HepG2 (cell line): ENCODE data around the gene JAG1. TPM values are rescaled to one million over a fixed set of nuclear protein-coding genes. Genes with fewer than 3 reads are reported as not detected.

ENCODE experiments used
- KLF11 ChIP-seq: IDR thresholded peaks from 2 replicates; pipeline ENCODE4 v1.6.1; 2016; ENCODE audit warnings: missing compliant biosample characterization
- MAFK ChIP-seq, 2 experiments: IDR thresholded peaks in 1 of 2; conservative IDR thresholded peaks in 1 of 2; 2 replicates each; pipeline ENCODE4 v1.6.1; 2011; ENCODE audit warnings: improper control_type of control experiment in 2 of 2, low read length in 2 of 2
- MIXL1 ChIP-seq: IDR thresholded peaks from 2 replicates; pipeline ENCODE4 v1.6.1; 2016
- NFIC ChIP-seq: IDR thresholded peaks from 2 replicates; pipeline ENCODE4 v1.6.1; 2012; ENCODE audit warnings: mild to moderate bottlenecking, low read length, inconsistent platforms
- NFYC ChIP-seq: IDR thresholded peaks from 2 replicates; pipeline ENCODE4 v1.6.1; 2016; ENCODE audit warnings: missing genetic modification reagents, missing compliant biosample characterization
- RORA ChIP-seq: sonication (generic); formaldehyde crosslinking; IDR thresholded peaks from 2 replicates; pipeline ENCODE4 v1.5.0; 2020; ENCODE audit warnings: mild to moderate bottlenecking, missing genetic modification reagents, moderate library complexity
- XBP1 ChIP-seq: sonication (generic); formaldehyde crosslinking; IDR thresholded peaks from 2 replicates; pipeline ENCODE4 v1.5.0; 2020; ENCODE audit warnings: missing genetic modification reagents
- ZBTB14 ChIP-seq: sonication (generic); formaldehyde crosslinking; IDR thresholded peaks from 2 replicates; pipeline ENCODE4 v1.4.0; 2020; ENCODE audit warnings: missing genetic modification reagents
- ZBTB37 ChIP-seq: sonication (generic); formaldehyde crosslinking; IDR thresholded peaks from 2 replicates; pipeline ENCODE4 v1.4.0; 2020; ENCODE audit warnings: mild to moderate bottlenecking, missing genetic modification reagents
- ZNF24 ChIP-seq: fragments of 450-650 bp; IDR thresholded peaks from 2 replicates; pipeline ENCODE4 v1.6.1; 2017; ENCODE audit warnings: antibody characterized with exemption, mild to moderate bottlenecking
- ZNF260 ChIP-seq: sonication (generic); formaldehyde crosslinking; IDR thresholded peaks from 2 replicates; pipeline ENCODE4 v1.4.0; 2020; ENCODE audit warnings: missing genetic modification reagents, low read depth, mild to moderate bottlenecking, borderline replicate concordance
- ZNF335 ChIP-seq: sonication (generic); formaldehyde crosslinking; IDR thresholded peaks from 2 replicates; pipeline ENCODE4 v1.4.0; 2020; ENCODE audit warnings: missing genetic modification reagents
- ZNF530 ChIP-seq: sonication (generic); formaldehyde crosslinking; IDR thresholded peaks from 2 replicates; pipeline ENCODE4 v1.5.0; 2020; ENCODE audit warnings: low read depth, mild to moderate bottlenecking, missing genetic modification reagents
- ZNF572 ChIP-seq: sonication (generic); formaldehyde crosslinking; IDR thresholded peaks from 2 replicates; pipeline ENCODE4 v1.5.1; 2020; ENCODE audit warnings: mild to moderate bottlenecking, missing genetic modification reagents
- ZSCAN9 ChIP-seq: IDR thresholded peaks from 2 replicates; pipeline ENCODE4 v1.6.1; 2016; ENCODE audit warnings: borderline replicate concordance
- polyA plus RNA-seq, 8 experiments: library from polyadenylated mRNA; depleted of rRNA in 3 of 8; stranded (reverse) in 7 of 8; unstranded in 1 of 8; fragments of >200 nt; fragmentation: Illumina TruSeq in 4 of 8; extraction: Trizol in 4 of 8; gene quantifications; 2 replicates each; pipeline versions ENCODE4 v1.2.1 to v1.2.3, GENCODE V29; 2011 to 2016; ENCODE audit warnings: low read depth in 4 of 8, missing spikeins in 1 of 8, mixed read lengths in 1 of 8; ENCODE audit not compliant: insufficient read depth in 1 of 8
- total RNA-seq, 5 experiments: library from RNA; depleted of rRNA; stranded (reverse); fragments of >200 nt; fragmentation: Illumina TruSeq; extraction: Trizol; gene quantifications; 2 replicates each; pipeline ENCODE4 v1.2.3, GENCODE V29; 2016; ENCODE audit warnings: low read depth in 1 of 5
- TF ChIP-seq, protein P1 (sequence below): sonication (generic); formaldehyde crosslinking; IDR thresholded peaks from one replicate; pipeline ENCODE4 v1.5.1; 2020; ENCODE audit warnings: mild to moderate bottlenecking, missing genetic modification reagents; ENCODE audit errors: not compliant biosample characterization
- TF ChIP-seq, protein P2 (sequence below): sonication (generic); formaldehyde crosslinking; IDR thresholded peaks from 2 replicates; pipeline ENCODE4 v1.4.0; 2020; ENCODE audit warnings: missing genetic modification reagents

The JAG1 gene
- total and polyA plus RNA-seq, 2 of the 13 experiments (the other 11 are each of a cell fraction or from before 2014, with no cell fraction given), result 47.1 to 56.3 TPM

DNA sequence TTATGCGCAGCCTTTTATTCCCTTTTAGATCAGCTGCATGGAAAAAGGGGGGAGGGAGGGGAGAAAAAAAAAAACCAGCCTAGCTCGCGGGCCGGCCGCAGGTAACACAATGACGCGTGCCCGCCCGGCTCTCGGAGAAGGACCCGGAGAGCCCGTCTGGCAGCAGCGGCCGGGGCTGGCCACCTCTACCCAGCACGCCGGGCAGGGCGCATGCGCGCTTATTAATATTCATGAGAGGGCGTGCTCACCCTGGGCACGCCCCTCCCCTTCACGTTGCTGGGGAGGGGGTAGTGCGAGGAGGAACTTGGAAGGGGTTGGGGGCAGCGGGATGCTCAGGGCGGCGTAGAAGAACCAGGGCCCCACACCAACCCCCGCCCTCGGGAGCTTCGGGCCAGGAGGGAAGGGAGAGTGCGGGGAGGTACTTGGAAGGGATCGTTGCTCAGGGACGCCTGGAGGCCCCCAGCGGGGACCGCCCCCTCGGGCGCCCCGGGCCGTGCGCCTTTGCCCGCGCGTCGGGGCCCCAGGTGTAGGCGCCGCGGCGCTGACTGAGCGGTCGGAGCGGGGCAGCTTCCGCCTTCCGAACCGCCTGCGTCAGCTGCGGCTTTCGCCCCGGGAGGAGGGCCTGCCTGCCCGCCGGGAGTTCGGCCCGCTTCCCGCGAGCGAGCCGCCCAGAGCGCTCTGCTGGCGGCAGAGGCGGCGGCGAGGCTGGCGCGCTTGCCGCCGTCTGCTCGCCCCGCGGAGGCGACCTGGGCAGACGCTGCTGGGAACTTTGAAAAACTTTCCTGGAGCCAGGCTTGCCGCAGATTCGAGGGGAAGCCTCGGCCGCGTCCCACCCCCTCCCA, at the start of gene JAG1 (continued):
- TF ChIP-seq ZBTB37 (CRISPR knock-in tag) (no peak), MIXL1 (no peak; the same call in none of the 2 replicates), ZNF24 (no peak), ZSCAN9 (peak; percentile 91), KLF11 (CRISPR knock-in tag) (peak; percentile 97), RORA (CRISPR knock-in tag) (no peak), ZNF572 (CRISPR knock-in tag) (no peak), ZNF260 (no peak), XBP1 (CRISPR knock-in tag) (peak; percentile 83; the same call in 1 of the 2 replicates), ZNF530 (CRISPR knock-in tag) (no peak), ZBTB14 (CRISPR knock-in tag) (no peak; the same call in 1 of the 2 replicates), ZNF335 (CRISPR knock-in tag) (peak; percentile 84; the same call in 1 of the 2 replicates), NFIC (peak; percentile 44; the same call in 1 of the 2 replicates), MAFK (conservative IDR thresholded peaks at IDR 0.05 in 1 of 2, IDR thresholded peaks at IDR 0.05 in 1 of 2; ENCODE audit: low read length in 2 of 2) (no peak), NFYC (CRISPR knock-in tag) (no peak)
- TF ChIP-seq, protein P1, sequence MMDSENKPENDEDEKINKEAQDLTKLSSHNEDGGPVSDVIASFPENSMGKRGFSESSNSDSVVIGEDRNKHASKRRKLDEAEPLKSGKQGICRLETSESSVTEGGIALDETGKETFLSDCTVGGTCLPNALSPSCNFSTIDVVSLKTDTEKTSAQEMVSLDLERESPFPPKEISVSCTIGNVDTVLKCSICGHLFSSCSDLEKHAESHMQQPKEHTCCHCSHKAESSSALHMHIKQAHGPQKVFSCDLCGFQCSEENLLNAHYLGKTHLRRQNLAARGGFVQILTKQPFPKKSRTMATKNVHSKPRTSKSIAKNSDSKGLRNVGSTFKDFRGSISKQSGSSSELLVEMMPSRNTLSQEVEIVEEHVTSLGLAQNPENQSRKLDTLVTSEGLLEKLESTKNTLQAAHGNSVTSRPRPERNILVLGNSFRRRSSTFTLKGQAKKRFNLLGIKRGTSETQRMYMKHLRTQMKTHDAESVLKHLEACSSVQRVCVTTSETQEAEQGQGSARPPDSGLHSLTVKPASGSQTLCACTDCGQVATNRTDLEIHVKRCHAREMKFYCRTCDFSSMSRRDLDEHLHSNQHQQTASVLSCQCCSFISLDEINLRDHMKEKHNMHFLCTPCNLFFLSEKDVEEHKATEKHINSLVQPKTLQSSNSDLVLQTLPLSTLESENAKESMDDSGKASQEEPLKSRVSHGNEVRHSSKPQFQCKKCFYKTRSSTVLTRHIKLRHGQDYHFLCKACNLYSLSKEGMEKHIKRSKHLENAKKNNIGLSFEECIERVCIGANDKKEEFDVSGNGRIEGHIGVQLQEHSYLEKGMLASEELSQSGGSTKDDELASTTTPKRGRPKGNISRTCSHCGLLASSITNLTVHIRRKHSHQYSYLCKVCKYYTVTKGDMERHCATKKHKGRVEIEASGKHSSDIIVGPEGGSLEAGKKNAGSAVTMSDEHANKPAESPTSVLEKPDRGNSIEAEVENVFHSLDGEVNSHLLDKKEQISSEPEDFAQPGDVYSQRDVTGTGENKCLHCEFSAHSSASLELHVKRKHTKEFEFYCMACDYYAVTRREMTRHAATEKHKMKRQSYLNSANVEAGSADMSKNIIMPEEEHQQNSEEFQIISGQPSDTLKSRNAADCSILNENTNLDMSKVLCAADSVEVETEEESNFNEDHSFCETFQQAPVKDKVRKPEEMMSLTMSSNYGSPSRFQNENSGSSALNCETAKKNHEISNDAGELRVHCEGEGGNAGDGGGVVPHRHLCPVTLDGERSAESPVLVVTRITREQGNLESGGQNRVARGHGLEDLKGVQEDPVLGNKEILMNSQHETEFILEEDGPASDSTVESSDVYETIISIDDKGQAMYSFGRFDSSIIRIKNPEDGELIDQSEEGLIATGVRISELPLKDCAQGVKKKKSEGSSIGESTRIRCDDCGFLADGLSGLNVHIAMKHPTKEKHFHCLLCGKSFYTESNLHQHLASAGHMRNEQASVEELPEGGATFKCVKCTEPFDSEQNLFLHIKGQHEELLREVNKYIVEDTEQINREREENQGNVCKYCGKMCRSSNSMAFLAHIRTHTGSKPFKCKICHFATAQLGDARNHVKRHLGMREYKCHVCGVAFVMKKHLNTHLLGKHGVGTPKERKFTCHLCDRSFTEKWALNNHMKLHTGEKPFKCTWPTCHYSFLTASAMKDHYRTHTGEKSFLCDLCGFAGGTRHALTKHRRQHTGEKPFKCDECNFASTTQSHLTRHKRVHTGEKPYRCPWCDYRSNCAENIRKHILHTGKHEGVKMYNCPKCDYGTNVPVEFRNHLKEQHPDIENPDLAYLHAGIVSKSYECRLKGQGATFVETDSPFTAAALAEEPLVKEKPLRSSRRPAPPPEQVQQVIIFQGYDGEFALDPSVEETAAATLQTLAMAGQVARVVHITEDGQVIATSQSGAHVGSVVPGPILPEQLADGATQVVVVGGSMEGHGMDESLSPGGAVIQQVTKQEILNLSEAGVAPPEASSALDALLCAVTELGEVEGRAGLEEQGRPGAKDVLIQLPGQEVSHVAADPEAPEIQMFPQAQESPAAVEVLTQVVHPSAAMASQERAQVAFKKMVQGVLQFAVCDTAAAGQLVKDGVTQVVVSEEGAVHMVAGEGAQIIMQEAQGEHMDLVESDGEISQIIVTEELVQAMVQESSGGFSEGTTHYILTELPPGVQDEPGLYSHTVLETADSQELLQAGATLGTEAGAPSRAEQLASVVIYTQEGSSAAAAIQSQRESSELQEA (CRISPR knock-in tag), result peak; percentile 13
- TF ChIP-seq, protein P2, sequence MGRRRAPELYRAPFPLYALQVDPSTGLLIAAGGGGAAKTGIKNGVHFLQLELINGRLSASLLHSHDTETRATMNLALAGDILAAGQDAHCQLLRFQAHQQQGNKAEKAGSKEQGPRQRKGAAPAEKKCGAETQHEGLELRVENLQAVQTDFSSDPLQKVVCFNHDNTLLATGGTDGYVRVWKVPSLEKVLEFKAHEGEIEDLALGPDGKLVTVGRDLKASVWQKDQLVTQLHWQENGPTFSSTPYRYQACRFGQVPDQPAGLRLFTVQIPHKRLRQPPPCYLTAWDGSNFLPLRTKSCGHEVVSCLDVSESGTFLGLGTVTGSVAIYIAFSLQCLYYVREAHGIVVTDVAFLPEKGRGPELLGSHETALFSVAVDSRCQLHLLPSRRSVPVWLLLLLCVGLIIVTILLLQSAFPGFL (CRISPR knock-in tag), result no peak
